GM12872 (cell line): ENCODE results near the gene PHF10.

ENCODE experiments used
- CTCF ChIP-seq: IDR thresholded peaks from 3 replicates; pipeline ENCODE4 v1.5.1; 2011; ENCODE audit warnings: low read depth, mild to moderate bottlenecking, low read length, moderate library complexity; ENCODE audit not compliant: insufficient read depth

Gene PHF10

GRCh38 chr6:169751242-169752073, 27.2 kb upstream of the PHF10 start, which contains the start of the genes DYNLT2 and ERMARD:
TSS of gene DYNLT2 (minus strand) at chr6:169751572. CDS start at chr6:169751458, 114 bp downstream.
TSS of gene ERMARD (plus strand) at chr6:169751622. CDS start at chr6:169751658, 36 bp downstream.
- TF ChIP-seq CTCF: no peak

GRCh38 chr6:169746556-169746955, 22.3 kb upstream of the PHF10 start:
- no peak for TF ChIP-seq CTCF

- TF ChIP-seq CTCF: no peak
These were observed 21.1 kb upstream of the PHF10 start for GRCh38 chr6:169745405-169745804.

GRCh38 chr6:169741344-169741743, 17.0 kb upstream of the PHF10 start:
- TF ChIP-seq CTCF: no peak

- TF ChIP-seq CTCF: no peak
These were observed 14.8 kb upstream of the PHF10 start for GRCh38 chr6:169738976-169739529.

- no peak for TF ChIP-seq CTCF
These were observed 14.1 kb upstream of the PHF10 start for GRCh38 chr6:169738204-169738975.

- TF ChIP-seq CTCF: no peak
These were observed 5.7 kb upstream of the PHF10 start for GRCh38 chr6:169729961-169730360.
